PC-3 (cell line): ENCODE results near the gene ACSL6. TPM values are rescaled to one million over a fixed set of nuclear protein-coding genes. Genes with fewer than 3 reads are reported as not detected.

ENCODE experiments used
- ATAC-seq: fragments of 200-7000 bp; cut with Tn5 transposase; 2 replicates; pipeline ENCODE4 v1.9.1; 2020; ENCODE audit warnings: mild to moderate bottlenecking, moderate library complexity
- BruUV-seq: library from RNA; stranded (reverse); fragments of 400-500 nt; replicated peaks from 2 replicates; lab custom pipeline; 2021; lab: Mats Ljungman, UMichigan
- CTCF ChIA-PET: fragments of 300-600 bp; sonication (Branson Sonifier 250); formaldehyde crosslinking; loops from one replicate; lab custom pipeline; 2022; ENCODE audit warnings: antibody characterized with exemption; lab: Charles Lee
- POLR2A ChIA-PET: fragments of 300-600 bp; sonication (Branson Sonifier 250); formaldehyde crosslinking; loops from one replicate; lab custom pipeline; 2022; ENCODE audit warnings: antibody characterized with exemption; ENCODE audit not compliant: unreplicated experiment; lab: Charles Lee
- DNase-seq: peaks from one replicate; pipeline ENCODE4 v3.0.0-alpha.2; 2015
- H2AFZ ChIP-seq: fragments of 300-600 bp; sonication (generic); 2 replicates; pipeline ENCODE4 v1.6.0; 2016; ENCODE audit warnings: antibody characterized with exemption, low read length
- H3F3A ChIP-seq: fragments of 300-600 bp; sonication (generic); one replicate; pipeline ENCODE4 v1.6.0; 2017; ENCODE audit warnings: antibody characterized with exemption, low read length, control low read depth, mild to moderate bottlenecking; ENCODE audit not compliant: unreplicated experiment
- H3K27ac ChIP-seq: fragments of 300-600 bp; sonication (generic); 2 replicates; pipeline ENCODE4 v1.5.1; 2016; ENCODE audit warnings: mild to moderate bottlenecking, low read length
- H3K27me3 ChIP-seq: fragments of 300-600 bp; sonication (generic); 2 replicates; pipeline ENCODE4 v1.6.1; 2016; ENCODE audit warnings: low read length, mixed read lengths
- H3K36me3 ChIP-seq: fragments of 300-600 bp; sonication (generic); 2 replicates; pipeline ENCODE4 v1.6.1; 2016; ENCODE audit warnings: low read depth, mixed run types, low read length, mixed read lengths
- H3K4me1 ChIP-seq: fragments of 300-600 bp; sonication (generic); 2 replicates; pipeline ENCODE4 v1.5.1; 2016; ENCODE audit warnings: low read length; ENCODE audit not compliant: insufficient read depth
- H3K4me2 ChIP-seq: fragments of 300-600 bp; sonication (generic); 2 replicates; pipeline ENCODE4 v1.6.0; 2016; ENCODE audit warnings: low read length
- H3K4me3 ChIP-seq: fragments of 300-600 bp; sonication (generic); 2 replicates; pipeline ENCODE4 v1.5.1; 2016; ENCODE audit warnings: mild to moderate bottlenecking, low read length, mixed read lengths
- H3K79me2 ChIP-seq: fragments of 300-600 bp; sonication (generic); 2 replicates; pipeline ENCODE4 v1.6.1; 2017; ENCODE audit warnings: low read length, mixed read lengths
- H3K9ac ChIP-seq: fragments of 300-600 bp; sonication (generic); 2 replicates; pipeline ENCODE4 v1.6.0; 2016; ENCODE audit warnings: mild to moderate bottlenecking, low read length
- H3K9me2 ChIP-seq: fragments of 300-600 bp; sonication (generic); replicated peaks from 2 replicates; pipeline ENCODE4 v1.6.1; 2016; ENCODE audit warnings: mixed run types, low read length, mixed read lengths
- H3K9me3 ChIP-seq: fragments of 300-600 bp; sonication (generic); 2 replicates; pipeline ENCODE4 v1.6.1; 2016; ENCODE audit warnings: low read length, mixed read lengths
- H4K20me1 ChIP-seq: fragments of 300-600 bp; sonication (generic); 2 replicates; pipeline ENCODE4 v1.6.1; 2016; ENCODE audit warnings: low read length, mixed read lengths
- EZH2 ChIP-seq: fragments of 300-600 bp; sonication (generic); IDR thresholded peaks from one replicate; pipeline ENCODE4 v1.6.1; 2017; ENCODE audit warnings: antibody characterized with exemption, mild to moderate bottlenecking, low read length; ENCODE audit not compliant: unreplicated experiment
- EZH2phosphoT487 ChIP-seq: fragments of 300-600 bp; sonication (generic); IDR thresholded peaks from 2 replicates; pipeline ENCODE4 v1.6.1; 2018; ENCODE audit warnings: mild to moderate bottlenecking, antibody characterized with exemption, low read length, borderline replicate concordance
- intact Hi-C: fragments of 100-400 bp; cut with micrococcal nuclease; formaldehyde crosslinking; loops from 2 replicates; pipeline ENCODE4 v1.9.0; 2023
- total RNA-seq: library from RNA; depleted of rRNA; stranded (reverse); fragments of >200 nt; gene quantifications from 2 replicates; pipeline ENCODE4 v1.2.3, GENCODE V29; 2014
- TF ChIP-seq, protein P1 (sequence below): fragments of 300-600 bp; sonication (generic); conservative IDR thresholded peaks from 2 replicates; pipeline ENCODE4 v1.5.1; 2017; ENCODE audit warnings: antibody characterized with exemption, low read depth, mild to moderate bottlenecking, low read length

ACSL6 gene
- total RNA-seq, 1 experiment from 2014 or later: 0.15 TPM

DNA sequence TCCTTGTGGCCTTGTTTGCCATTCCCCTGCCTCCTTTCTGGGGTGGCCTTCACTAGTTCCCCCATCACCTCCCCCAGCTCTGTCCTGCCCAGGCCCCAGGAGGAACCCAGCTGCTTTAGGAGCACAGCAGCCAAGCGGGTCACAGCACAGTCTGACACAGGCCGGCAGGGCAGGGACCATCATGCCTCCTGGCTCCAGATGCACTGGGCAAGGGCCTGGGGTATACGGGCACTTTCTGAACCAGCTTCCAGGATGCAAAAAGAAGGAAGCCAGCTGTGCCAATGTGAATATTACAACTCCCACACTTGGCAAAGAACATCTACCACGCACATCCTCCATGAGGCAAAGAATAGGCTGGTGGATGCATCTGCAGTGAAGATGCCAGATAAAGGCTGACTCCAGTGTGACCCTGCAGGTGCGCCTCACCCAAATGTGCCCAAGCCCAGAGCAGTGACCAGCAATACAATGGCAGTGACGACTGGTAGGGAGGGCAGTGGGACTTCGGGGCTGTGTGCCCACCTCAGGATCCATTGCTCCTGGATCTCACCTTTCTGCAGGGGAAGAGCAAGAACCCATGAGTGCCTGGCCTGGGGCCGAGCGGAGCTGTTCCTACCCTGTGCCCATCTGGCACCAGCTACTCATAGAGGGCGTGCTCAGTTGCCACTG, 42.7 kb upstream of the ACSL6 start:
- TF ChIP-seq EZH2phosphoT487 (no peak), EZH2 (no peak)
- TF ChIP-seq, protein P1, sequence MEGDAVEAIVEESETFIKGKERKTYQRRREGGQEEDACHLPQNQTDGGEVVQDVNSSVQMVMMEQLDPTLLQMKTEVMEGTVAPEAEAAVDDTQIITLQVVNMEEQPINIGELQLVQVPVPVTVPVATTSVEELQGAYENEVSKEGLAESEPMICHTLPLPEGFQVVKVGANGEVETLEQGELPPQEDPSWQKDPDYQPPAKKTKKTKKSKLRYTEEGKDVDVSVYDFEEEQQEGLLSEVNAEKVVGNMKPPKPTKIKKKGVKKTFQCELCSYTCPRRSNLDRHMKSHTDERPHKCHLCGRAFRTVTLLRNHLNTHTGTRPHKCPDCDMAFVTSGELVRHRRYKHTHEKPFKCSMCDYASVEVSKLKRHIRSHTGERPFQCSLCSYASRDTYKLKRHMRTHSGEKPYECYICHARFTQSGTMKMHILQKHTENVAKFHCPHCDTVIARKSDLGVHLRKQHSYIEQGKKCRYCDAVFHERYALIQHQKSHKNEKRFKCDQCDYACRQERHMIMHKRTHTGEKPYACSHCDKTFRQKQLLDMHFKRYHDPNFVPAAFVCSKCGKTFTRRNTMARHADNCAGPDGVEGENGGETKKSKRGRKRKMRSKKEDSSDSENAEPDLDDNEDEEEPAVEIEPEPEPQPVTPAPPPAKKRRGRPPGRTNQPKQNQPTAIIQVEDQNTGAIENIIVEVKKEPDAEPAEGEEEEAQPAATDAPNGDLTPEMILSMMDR: no peak
- Histone ChIP-seq H3K27ac (no peak overlapping the region), H3K9me3 (no peaks in the 10 kb centered on the region), H4K20me1 (no peaks in the 10 kb centered on the region), H3K36me3 (no peaks in the 10 kb centered on the region), H3F3A (no peaks in the 10 kb centered on the region), H3K9me2 (no peaks in the 10 kb centered on the region), H3K27me3 (no peaks in the 10 kb centered on the region), H2AFZ (no peak overlapping the region), H3K79me2 (no peaks in the 10 kb centered on the region), H3K4me3 (no peak overlapping the region), H3K4me1 (no peaks in the 10 kb centered on the region), H3K4me2 (no peak overlapping the region), H3K9ac (no peak overlapping the region)
- CTCF ChIA-PET: no interaction called here
- POLR2A ChIA-PET: no interaction called here
- no TSS peak for BruUV-seq
- ATAC-seq: no peak
- no peak for DNase-seq
- intact Hi-C loops: no loop called here

DNA sequence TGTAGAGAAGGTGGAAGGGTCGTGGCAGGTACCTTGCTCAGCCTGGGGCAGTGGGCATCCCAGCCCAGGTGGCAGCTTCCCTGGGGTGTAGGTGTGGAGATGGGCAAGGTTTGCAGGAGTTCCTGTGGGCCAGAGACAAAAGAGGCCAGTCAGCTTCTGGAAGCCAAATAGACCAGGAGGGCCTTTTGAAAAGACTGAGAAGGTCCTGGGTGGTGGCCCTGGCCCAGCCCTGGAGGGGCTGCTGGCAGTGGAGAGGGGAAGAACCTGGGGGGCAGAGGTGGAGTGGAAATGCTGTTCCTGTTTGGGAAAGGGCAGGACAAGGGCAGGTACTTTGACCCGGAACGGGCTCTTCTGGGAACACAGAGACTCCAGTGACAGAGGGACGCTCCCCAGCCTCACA, 42.0 kb upstream of the ACSL6 start:
- H3K79me2 ChIP-seq: no peaks in the 10 kb centered on the region
- H3K27me3 ChIP-seq: no peaks in the 10 kb centered on the region
- TF ChIP-seq, protein P1: no peak
- TF ChIP-seq EZH2phosphoT487 (no peak), EZH2 (no peak)
- no peaks in the 10 kb centered on the region for H3F3A ChIP-seq
- no peak overlapping the region for H3K4me2 ChIP-seq
- H3K4me3 ChIP-seq: no peak overlapping the region
- no peak overlapping the region for H3K9ac ChIP-seq
- no peak overlapping the region for H2AFZ ChIP-seq
- H3K9me3 ChIP-seq: no peaks in the 10 kb centered on the region
- no peaks in the 10 kb centered on the region for H3K4me1 ChIP-seq
- ATAC-seq (no peak), DNase-seq (no peak)
- intact Hi-C loops: no loop called here
- H3K9me2 ChIP-seq: no peaks in the 10 kb centered on the region
- POLR2A ChIA-PET: no interaction called here
- no peak overlapping the region for H3K27ac ChIP-seq
- H4K20me1 ChIP-seq: no peaks in the 10 kb centered on the region
- no peaks in the 10 kb centered on the region for H3K36me3 ChIP-seq
- no TSS peak for BruUV-seq
- CTCF ChIA-PET: no interaction called here

DNA sequence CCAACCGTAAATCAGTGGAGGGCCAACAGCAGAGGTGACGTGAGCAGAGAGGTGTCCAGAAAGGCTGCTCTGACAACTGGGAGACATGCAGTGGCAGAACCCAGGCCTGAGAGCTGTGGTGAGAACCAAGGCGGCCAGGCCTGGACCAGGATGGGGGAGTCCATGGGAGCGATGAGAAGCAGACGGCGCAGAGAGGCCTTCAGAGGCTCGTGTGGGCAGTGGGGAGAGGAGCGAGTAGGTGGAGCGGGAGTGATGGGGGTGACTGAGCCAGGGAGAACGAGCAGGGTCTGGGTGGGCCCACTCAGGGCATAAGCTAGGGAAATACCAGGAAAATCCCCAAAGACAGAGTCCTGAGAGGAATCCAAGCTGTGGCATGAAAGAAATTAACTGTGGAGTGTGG, 41.1 kb upstream of the ACSL6 start:
- TF ChIP-seq EZH2phosphoT487 (no peak), EZH2 (no peak)
- TF ChIP-seq, protein P1: no peak
- DNase-seq: no peak
- Histone ChIP-seq H3K4me2 (no peak overlapping the region), H4K20me1 (no peaks in the 10 kb centered on the region), H3K36me3 (no peaks in the 10 kb centered on the region), H2AFZ (no peak overlapping the region), H3K79me2 (no peaks in the 10 kb centered on the region), H3K27me3 (no peaks in the 10 kb centered on the region), H3K4me3 (no peak overlapping the region), H3K27ac (no peak overlapping the region), H3K9ac (no peak overlapping the region), H3F3A (no peaks in the 10 kb centered on the region), H3K4me1 (no peaks in the 10 kb centered on the region), H3K9me2 (no peaks in the 10 kb centered on the region), H3K9me3 (no peaks in the 10 kb centered on the region)
- ChIA-PET CTCF (interaction anchor here (0.5 kb wide), 1 partner anchor 242 kb away, joined by 3 read pairs; no protein-coding TSS in a partner anchor), POLR2A (no interaction called here)
- no TSS peak for BruUV-seq
- intact Hi-C loops: no loop called here
- ATAC-seq: no peak
